NCI-H1105 treated with DMSO at 0.1 percent for 48 hours (cell line): ENCODE results near the gene HID1.
"Not testable (repeated sequence)": the region's sequence is repeated elsewhere in the genome, so short reads cannot be mapped to it uniquely, and the experiment has no call there.

Experiments
- DNase-seq: peaks from one replicate; lab custom pipeline; 2025; lab: John Stamatoyannopoulos, UW

HID1 gene, protein sequence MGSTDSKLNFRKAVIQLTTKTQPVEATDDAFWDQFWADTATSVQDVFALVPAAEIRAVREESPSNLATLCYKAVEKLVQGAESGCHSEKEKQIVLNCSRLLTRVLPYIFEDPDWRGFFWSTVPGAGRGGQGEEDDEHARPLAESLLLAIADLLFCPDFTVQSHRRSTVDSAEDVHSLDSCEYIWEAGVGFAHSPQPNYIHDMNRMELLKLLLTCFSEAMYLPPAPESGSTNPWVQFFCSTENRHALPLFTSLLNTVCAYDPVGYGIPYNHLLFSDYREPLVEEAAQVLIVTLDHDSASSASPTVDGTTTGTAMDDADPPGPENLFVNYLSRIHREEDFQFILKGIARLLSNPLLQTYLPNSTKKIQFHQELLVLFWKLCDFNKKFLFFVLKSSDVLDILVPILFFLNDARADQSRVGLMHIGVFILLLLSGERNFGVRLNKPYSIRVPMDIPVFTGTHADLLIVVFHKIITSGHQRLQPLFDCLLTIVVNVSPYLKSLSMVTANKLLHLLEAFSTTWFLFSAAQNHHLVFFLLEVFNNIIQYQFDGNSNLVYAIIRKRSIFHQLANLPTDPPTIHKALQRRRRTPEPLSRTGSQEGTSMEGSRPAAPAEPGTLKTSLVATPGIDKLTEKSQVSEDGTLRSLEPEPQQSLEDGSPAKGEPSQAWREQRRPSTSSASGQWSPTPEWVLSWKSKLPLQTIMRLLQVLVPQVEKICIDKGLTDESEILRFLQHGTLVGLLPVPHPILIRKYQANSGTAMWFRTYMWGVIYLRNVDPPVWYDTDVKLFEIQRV

DNA sequence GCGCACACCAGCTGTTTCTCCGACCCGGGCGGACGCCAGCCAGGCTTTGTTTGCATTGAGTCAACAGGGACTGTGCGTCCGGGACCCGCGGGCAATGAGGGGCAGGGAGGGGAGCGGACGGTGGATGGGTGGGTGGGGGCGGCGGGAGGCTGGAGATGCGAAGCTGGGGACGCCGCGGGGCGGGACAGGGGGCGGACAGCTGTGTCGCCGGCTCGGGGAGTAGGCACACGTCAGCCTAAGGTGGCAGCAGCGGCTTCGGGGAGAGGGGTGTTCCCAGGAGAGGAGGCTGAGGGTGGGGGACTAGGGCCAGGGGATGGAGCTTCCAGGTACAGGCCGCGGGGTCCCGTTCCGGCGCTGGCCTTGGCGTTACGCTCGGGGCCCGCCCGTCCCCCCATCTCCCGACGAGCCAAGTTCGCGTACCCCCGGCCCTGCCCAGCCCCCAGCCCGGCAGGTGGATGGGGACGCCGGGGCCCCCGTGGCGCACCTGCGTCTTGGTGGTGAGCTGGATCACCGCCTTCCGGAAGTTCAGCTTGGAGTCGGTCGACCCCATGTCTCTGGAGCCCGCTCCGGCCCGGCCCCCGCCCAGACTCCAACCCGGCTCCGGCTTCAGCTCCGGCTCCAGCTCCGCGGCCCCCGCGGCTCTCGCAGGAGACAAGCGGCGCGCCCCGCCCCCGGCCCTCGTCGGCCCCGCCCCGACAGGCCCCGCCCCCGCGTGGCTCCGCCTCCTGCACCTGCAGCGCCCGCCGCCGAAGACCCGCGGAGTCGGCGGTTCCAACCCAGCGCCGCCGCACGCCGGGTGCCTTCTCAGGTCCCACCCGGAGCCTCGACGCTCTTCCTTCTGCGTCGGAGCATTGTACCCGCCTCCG is at the start of gene HID1:
HID1 (minus strand) TSS at position 653 of the 866 bp plus-strand sequence; CDS start at position 550, 103 bp downstream.
- DNase-seq, result peak; percentile 55

DNA sequence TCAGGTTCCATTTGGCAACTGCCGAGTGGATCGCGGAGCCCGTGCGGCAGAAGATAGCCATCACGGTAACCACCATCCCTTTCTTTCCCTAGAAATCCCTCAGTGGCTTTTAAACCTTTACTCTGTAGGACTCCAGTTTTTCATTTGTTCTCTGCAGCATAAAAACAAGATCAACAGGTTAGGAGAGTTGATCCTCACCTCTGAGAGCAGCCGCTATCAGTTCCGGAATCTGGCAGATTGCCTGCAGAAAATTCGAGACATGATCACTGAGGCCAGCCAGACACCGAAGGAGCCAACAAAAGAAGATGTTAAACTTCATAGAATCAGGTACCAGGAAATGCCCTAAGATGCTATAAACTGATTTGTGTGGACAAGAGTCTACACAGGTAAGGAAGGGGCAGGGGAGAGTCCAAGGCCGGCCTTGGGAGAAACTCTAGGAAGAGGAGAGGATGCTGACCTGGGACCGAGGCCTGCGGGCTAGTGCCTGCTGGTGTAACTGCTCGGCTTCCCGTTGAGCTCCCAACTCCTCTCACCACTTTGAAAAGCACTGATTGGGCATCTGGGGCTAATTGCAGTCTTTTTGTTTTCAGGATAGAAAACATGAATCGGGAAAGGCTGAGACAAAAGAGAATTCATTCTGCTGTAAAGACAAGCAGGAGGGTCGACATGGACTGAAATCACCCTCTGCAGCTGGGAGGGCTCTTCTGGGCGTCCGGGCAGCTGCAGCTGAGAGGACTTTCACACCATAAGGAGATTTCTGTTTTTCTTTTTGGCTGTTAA is 48.0 kb upstream of the HID1 start:
- DNase-seq, result no peak

DNA sequence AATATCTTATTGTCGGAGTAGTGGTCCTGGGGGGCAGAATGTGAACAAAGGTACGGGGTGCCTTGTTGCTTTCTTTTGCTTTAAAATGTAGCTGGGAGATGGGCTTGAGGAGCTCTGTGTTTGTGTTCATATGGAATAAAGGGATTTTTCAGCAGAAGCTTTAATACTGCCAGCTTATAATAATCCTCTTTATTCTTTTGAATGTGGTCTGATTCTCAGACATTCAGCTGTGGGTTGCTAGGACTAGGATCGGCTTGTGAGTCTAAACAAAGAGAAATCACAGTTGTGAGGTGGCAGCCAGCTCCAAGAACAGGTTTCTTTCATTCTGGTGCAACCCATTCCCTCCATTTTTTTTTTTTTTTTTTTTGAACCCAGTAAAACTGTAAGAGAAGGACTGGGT is 47.2 kb upstream of the HID1 start:
- no peak for DNase-seq

DNA sequence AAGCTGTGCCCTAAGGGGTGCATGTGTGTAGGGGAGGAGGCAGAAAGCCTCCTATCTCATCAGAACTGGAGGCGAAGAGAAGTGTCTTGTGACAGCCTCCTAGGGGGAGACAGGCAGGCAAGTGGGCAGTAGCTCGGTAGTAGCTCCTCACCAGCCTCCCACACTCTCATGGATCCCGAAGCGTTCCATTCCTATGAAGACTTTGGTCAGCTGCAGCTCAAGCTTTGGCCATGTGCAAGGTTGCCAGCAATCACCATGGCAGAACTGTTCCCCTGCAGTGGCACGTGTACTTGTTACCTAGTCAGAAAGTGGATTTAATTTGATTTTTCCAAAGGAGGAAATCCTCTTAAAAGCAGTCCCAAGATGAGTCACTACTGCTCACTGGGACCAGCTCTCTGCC is 46.6 kb upstream of the HID1 start:
- no peak for DNase-seq

DNA sequence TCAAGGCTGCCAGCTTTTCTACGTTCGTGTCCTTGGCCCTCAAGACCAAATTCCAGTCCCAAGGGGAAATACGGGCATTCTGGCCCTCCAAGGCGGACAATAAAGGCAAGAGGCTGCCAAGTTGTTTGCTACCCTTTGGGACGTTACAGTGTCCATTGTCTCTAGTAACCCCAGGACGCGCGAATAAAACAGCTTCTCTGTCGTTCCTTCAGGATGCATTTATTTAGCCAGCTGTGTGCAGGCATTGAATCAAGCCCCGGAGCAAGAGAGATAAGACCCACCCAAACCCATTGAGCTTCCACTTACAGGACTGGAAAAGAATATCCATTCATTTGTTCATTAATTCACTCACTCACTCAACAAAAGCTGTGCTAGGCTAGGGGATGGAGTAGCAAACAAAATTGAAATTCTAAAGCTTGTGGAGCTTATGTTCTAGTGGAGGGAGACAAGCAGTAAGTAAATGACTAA is 40.6 kb upstream of the HID1 start:
- no peak for DNase-seq

DNA sequence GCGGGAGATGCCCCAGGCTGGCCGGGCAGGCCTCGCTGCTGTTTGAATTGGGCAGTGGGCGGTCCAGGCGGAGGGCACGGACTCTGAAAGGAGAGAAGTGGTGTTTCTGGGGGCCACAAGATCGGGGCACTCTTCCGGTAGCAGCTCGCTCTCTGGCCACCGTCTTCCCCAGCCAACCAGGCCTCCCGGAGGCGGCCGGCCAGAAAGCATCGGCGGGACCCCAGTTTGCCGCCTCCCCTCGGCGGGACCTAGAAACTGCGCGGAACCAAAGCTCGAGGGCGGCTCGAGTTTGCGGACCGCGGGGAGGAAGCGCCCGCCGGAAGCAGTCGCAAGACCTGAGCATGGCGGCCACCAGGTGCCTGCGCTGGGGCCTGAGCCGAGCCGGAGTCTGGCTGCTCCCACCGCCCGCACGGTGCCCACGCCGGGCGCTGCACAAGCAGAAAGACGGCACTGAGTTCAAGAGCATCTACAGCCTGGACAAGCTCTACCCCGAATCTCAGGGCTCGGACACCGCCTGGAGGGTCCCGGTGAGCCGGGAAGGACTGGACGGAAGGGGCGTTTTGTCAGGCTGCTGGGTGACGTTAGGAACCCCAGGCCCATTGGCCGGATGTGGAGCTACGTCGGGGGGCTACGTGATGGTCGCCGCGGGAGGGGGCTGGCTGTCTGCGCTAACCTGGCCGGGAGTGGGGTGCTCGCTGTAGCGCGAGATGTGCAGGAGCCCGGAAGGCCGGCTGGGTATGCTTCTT is 40.0 kb upstream of the HID1 start, which contains the start of gene MRPL58:
MRPL58 (plus strand) TSS at position 325 of the 746 bp plus-strand sequence; CDS start at position 342, 17 bp downstream.
- peak; percentile 82 for DNase-seq

DNA sequence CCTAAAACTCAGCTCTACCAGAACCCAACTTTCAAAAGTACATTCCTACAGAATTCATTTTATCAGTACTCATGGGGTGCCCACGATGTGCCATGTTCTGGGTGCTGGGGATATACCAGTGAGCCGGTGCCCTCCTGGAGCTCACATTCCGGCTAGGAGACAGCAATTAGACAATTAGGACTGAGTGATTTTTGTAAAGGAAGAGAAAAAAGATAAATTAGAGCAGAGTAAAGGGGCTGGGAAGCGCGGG is 39.5 kb upstream of the HID1 start:
- DNase-seq, result no peak

DNA sequence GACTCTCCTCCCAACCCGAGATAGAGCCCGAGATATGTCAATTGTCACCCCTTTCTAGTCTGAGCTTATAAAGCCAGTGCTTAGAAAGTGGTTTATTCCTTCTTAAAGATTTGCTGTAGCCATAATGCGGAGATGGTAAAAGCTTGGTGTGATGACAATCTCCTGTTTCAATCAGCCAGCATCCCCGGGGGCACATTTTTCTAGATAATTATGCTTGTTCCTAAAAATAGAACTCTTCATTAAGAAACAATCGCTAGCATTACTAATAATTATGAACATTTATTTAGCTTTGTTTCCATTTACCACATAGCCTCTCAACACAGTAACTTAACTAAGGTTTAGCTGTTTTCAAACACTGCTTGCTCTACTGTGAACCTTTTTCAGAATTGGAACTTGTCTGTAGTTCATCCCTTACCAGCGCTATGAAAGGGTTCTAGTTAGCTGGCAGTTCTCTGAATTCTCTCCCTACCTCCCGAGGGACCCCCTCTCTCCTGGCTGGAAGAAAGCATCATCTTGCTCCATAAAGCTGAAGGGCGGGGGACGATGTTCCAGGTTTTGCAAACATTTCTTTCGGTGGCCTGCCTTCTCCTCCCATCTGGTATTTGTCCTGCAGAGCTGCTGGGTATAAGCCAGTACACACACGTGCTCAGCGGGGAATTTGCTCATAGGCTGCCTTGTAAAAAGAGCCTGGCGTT is 39.0 kb upstream of the HID1 start:
- no peak for DNase-seq

DNA sequence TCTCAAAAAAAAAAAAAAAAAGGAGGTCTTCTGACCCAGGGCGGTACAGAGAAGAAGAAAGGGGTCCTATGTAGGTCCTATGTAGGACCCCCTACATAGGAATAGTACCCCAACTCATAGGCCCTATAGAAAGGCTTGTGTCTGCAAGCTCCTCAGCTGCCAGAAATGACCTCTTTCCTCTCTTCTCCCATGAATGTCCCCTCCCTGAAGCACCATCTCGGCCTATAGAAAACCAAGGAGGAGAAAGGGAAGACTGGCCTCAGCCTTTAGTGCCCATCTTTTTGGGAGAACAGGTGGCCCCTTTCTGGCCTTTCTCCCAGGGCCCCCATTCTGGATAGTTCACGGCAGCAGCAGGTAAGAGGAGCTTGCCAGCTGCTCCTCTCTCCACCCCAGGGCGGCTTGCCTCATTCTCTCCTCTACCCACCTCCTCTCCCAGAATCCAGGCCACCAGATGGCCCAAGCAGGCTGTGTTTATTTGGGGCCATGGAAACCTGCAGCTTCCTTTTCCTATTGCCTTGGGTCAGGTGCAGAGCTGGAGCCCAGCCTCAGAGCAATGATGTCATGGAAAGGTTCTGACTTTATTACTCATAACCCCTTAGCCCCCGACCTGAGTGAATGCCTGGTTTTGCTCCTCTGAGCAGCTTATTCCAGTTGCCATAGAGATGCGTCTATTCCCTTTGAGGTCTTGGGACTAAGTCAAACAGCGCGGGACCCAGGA is 38.3 kb upstream of the HID1 start:
- DNase-seq, result no peak

DNA sequence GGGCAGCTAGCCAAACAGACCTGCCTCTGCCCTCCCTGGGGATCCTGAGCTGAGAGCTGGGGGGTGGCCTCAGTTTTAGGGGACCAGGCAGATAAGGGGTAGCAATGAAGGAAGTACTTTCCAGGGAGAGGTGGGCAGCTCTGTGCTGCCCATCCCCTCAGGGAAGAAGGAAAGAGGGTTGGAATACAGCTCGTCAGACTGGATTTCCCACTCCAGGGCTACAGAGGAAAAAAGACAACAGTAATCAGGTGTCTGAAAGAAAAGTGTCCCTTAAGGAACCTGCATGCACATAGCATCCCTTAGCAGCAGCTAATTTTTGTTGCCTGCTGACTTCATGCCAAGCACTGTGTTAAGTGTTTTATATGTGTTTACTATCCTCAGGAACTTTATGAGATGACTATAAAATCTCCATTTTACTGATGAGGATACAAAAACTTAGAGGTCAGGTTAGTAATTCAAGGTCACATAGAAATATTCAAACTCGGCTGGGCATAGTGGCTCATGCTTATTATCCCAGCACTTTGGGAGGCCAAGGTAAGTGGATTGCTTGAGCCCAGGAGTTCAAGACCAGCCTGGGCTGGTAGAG is 36.7 kb upstream of the HID1 start:
- DNase-seq, result no peak

DNA sequence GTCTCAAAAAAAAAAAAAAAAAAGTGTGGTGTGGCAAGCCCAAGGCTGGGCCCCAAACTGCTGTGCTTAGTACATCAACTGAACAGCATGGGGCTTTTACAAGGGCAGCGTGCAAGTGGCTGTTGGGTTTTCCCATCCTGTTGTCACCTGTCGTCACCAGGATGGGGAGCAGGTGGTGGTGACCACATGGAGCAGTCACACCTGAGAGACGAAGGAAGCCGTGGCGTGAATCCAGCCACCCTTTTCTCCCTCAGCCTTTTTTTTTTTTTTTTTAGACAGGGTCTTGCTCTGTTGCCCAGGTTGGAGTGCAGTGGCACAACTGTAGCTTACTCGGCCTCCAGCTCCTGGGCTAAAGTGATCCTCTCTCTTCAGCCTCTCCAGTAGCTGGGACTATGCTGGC is 35.8 kb upstream of the HID1 start:
- no peak for DNase-seq

DNA sequence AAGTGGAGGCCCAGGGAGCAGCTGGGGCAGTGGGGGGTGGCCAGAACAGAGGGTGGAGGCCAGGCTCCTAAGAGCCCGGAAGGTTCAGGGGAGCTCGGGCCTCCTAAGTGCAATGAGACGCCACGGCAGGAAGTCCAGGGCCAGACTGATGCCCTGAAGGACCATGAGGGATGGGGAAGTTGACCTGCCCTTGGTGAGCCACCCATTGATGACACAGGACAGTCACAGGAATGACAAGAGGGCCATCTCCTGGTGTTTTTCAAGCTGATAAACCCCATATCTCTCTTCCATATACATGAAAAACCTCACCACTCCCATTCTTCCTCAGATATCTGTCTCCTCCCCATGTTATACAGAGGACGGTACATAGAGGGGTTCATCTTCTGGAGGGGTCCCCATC is 34.1 kb upstream of the HID1 start:
- no peak for DNase-seq

DNA sequence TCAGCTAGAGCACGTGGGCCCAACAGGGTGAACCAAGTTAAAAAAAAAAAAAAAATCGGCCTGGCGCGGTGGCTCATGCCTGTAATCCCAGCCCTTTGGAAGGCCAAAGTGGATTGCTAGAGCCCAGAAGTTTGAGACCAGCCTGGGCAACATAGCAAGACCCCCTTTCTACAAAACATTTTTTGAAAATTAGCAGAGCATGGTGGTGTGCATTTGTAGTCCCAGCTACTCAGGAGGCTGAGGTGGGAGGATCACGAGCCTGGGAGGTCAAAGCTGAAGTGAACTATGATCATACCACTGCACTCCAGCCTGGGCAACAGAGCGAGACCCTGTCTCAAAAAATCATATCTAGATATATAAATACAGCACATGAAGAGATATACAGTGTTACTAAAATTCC is 33.5 kb upstream of the HID1 start:
- DNase-seq, result not testable (repeated sequence)

DNA sequence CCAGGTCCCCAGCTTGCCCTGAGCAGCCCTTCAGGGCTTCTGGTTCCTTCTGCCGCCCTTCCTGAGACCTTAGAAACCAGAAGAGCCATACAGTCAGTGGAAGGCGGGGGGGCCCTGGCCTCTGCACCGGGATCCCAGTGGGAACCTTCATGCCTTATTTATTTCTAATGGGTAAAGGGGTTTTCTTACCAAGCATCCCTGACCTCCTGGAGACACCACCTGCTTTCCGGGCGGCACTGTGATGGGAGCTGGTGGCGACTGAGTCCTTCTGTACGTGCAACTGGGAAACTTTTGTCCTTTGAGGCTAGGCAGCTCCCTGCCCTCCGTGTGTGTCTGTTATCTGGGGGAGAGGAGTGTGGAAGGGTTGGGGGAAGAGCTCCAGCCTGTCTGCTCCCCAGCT is 32.7 kb upstream of the HID1 start:
- no peak for DNase-seq

DNA sequence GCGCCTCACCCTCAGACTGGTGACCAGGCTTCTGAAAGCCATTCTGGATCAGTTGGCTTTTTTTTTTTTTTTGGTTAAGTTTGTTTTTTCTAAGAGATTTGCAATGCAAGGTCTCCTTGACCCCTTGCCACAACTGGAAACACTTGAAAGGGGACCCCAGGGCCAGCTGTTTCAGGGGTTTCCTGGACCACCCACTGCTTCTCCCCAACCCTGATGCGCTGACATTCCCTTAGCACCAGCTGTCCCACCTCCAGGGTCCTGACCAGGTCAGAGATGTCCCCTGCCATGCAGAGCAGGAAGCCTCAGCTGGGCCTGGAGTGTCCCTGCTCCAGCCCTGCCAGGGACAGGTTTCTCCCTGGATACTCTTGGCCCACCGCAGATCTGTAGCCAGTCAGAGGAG is 31.8 kb upstream of the HID1 start:
- no peak for DNase-seq

DNA sequence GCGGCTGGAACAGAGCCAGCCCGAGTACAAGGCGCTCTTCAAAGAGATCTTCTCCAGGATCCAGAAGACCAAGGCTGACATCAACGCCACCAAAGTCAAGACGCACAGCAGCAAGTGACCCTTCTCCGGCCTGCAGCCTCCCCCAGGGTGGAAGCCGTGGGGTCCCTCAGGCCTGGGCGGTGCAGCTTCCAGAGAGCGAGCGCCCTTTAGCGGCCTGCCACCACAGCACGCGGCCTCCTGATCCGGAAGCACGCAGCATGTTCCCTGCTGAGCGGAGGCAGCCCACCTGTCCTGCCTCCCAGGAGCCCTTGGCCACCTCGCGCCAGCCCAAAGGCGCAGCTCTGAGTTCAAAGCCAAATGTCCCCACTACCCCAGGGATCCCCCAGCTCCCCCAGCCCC is 31.4 kb upstream of the HID1 start:
- no peak for DNase-seq

DNA sequence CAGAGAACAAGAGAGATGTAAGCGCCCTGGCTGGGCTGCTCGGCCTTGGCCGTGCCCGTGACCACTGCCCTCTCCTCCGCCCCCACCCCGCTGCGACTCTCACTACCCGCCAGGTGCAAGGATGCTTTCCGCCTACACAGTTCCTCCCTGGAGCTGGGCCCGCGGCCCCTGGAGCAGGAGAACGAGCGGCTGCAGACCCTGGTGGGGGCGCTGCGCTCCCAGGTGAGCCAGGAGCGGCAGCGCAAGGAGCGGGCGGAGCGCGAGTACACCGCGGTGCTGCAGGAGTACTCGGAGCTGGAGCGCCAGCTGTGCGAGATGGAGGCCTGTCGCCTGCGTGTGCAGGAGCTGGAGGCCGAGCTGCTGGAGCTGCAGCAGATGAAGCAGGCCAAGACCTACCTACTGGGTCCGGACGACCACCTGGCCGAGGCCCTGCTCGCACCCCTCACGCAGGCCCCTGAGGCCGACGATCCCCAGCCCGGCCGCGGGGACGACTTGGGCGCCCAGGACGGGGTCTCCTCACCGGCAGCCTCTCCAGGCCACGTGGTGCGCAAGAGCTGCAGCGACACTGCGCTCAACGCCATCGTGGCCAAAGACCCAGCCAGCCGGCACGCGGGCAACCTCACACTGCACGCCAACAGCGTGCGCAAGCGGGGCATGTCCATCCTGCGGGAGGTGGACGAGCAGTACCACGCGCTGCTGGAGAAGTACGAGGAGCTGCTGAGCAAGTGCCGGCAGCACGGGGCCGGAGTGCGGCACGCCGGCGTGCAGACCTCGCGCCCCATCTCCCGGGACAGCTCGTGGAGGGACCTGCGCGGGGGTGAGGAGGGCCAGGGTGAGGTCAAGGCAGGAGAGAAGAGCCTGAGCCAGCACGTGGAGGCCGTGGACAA is 30.8 kb upstream of the HID1 start:
- no peak for DNase-seq
